Measurements from ENCODE around the gene KRTAP9-1. TPM values are rescaled to one million over a fixed set of nuclear protein-coding genes. Genes with fewer than 3 reads are reported as not detected.
"Not testable (repeated sequence)": the region's sequence is repeated elsewhere in the genome, so short reads cannot be mapped to it uniquely, and the experiment has no call there.

The KRTAP9-1 gene
- total RNA-seq, 2 experiments from 2014 or later, result not detected

GRCh38 chr17:41199421-41200078 lies 9.9 kb downstream of the KRTAP9-1 start:
- no peak overlapping the region for H3K27ac Mint-ChIP-seq
- DNase-seq, result no peak
- H3K4me1 Mint-ChIP-seq, result no peaks in the 10 kb centered on the region
- no peaks in the 10 kb centered on the region for H3K36me3 Mint-ChIP-seq
- ATAC-seq (ENCODE audit: low read depth), result no peak
- H3K27me3 Mint-ChIP-seq, result no peaks in the 10 kb centered on the region
- POLR2A ChIA-PET, result no interaction called here
- H3K9me3 Mint-ChIP-seq, result no peaks in the 10 kb centered on the region
- no peak overlapping the region for H3K4me3 Mint-ChIP-seq

DNA sequence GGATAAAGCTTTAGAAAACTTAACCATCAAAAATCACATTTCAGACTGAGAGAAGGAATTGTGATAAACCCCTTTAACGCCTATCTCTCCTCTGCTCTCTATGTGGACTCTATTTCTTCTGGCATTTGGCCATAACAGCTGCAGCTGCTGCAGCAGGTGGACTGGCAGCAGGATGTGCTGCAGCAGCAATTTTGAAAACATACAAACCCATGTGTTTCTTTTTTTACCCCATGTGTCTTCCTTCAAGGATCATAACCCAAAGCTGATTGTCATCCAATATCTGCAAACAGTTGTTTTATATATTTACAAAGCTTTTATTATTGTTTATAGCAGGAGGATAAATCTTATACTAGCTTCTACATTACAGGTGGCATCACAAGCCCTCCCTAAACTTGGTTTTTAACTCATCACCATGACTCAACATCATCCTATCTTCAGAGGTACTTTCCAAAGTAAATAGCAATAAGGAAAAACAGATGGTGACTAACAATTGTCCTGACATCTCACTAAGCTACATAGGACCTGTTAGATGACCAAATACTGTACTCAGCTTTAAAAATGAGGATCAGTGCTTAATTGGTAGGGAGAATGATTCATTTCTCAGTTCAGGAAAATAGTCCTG lies 22.3 kb downstream of the KRTAP9-1 start:
- DNase-seq, result no peak
- no peak overlapping the region for H3K4me3 Mint-ChIP-seq
- H3K27me3 Mint-ChIP-seq, result peaks cover 10% of the 10 kb centered on the region
- H3K9me3 Mint-ChIP-seq, result peaks cover 1% of the 10 kb centered on the region
- H3K4me1 Mint-ChIP-seq, result no peaks in the 10 kb centered on the region
- POLR2A ChIA-PET, result no interaction called here
- H3K36me3 Mint-ChIP-seq, result no peaks in the 10 kb centered on the region
- no peak overlapping the region for H3K27ac Mint-ChIP-seq
- ATAC-seq (ENCODE audit: low read depth), result no peak

- POLR2A ChIA-PET, result no interaction called here
- peaks cover 10% of the 10 kb centered on the region for H3K27me3 Mint-ChIP-seq
- DNase-seq, result no peak
- no peak for ATAC-seq (ENCODE audit: low read depth)
- H3K27ac Mint-ChIP-seq, result no peak overlapping the region
- no peak overlapping the region for H3K4me3 Mint-ChIP-seq
- no peaks in the 10 kb centered on the region for H3K4me1 Mint-ChIP-seq
- H3K9me3 Mint-ChIP-seq, result peaks cover 1% of the 10 kb centered on the region
- no peaks in the 10 kb centered on the region for H3K36me3 Mint-ChIP-seq
These were observed 23.0 kb downstream of the KRTAP9-1 start for GRCh38 chr17:41212524-41213169.

GRCh38 chr17:41215681-41216080 lies 26.0 kb downstream of the KRTAP9-1 start:
- POLR2A ChIA-PET, result no interaction called here
- Mint-ChIP-seq H3K36me3 (no peaks in the 10 kb centered on the region), H3K27me3 (no peaks in the 10 kb centered on the region), H3K9me3 (peaks cover 6% of the 10 kb centered on the region), H3K4me3 (no peak overlapping the region), H3K4me1 (no peaks in the 10 kb centered on the region), H3K27ac (no peak overlapping the region)
- ATAC-seq (ENCODE audit: low read depth) (no peak), DNase-seq (no peak)

DNA sequence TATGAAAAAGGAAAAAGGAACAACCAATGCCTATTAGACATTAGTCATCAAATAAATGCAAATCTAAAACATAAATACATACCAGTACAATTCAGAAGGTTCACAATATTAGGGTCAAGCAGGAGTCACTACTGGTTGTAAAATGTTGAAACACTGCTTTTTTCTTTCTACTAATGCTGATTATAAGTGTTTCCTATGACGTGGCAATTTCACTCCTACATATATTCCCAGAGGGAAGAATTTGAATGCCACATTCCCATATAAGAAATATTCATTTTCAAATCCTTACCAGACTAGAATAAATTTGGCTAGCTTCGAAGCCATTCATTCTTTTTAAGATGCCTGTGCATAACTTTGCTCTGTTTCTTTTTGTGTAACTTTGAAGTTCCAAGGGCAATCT lies 34.1 kb downstream of the KRTAP9-1 start:
- Mint-ChIP-seq H3K36me3 (no peaks in the 10 kb centered on the region), H3K9me3 (peaks cover 4% of the 10 kb centered on the region), H3K27ac (no peak overlapping the region), H3K4me1 (no peaks in the 10 kb centered on the region), H3K4me3 (no peak overlapping the region), H3K27me3 (peaks cover 4% of the 10 kb centered on the region)
- POLR2A ChIA-PET, result no interaction called here
- no peak for DNase-seq
- ATAC-seq (ENCODE audit: low read depth), result no peak

- Mint-ChIP-seq H3K4me3 (no peak overlapping the region), H3K27me3 (peaks cover 5% of the 10 kb centered on the region), H3K27ac (no peak overlapping the region), H3K36me3 (no peaks in the 10 kb centered on the region), H3K4me1 (no peaks in the 10 kb centered on the region), H3K9me3 (no peaks in the 10 kb centered on the region)
- POLR2A ChIA-PET, result no interaction called here
- DNase-seq (no peak), ATAC-seq (ENCODE audit: low read depth) (no peak)
These were observed 36.4 kb downstream of the KRTAP9-1 start for GRCh38 chr17:41226051-41226450.

DNA sequence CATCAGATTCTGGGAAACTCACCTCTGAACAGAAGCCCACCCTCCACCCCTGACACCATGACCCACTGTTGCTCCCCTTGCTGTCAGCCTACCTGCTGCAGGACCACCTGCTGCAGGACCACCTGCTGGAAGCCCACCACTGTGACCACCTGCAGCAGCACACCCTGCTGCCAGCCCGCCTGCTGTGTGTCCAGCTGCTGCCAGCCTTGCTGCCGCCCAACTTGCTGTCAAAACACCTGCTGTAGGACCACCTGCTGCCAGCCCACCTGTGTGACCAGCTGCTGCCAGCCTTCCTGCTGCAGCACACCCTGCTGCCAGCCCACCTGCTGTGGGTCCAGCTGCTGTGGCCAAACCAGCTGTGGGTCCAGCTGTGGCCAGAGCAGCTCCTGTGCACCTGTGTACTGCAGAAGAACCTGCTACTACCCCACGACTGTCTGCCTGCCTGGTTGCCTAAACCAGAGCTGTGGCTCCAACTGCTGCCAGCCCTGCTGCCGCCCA lies 37.0 kb downstream of the KRTAP9-1 start, which contains the start of gene KRTAP9-2:
Gene KRTAP9-2 (plus strand): TSS at position 51 of the 498 bp plus-strand sequence. CDS start 7 bp downstream, at position 58.
- H3K9me3 Mint-ChIP-seq; POLR2A ChIA-PET; H3K27me3 Mint-ChIP-seq; H3K4me1 Mint-ChIP-seq; H3K4me3 Mint-ChIP-seq; H3K36me3 Mint-ChIP-seq; ATAC-seq (ENCODE audit: low read depth); H3K27ac Mint-ChIP-seq; DNase-seq: not testable (repeated sequence)

- H3K4me3 Mint-ChIP-seq, result no peak overlapping the region
- no peak for ATAC-seq (ENCODE audit: low read depth)
- no peaks in the 10 kb centered on the region for H3K9me3 Mint-ChIP-seq
- H3K36me3 Mint-ChIP-seq, result no peaks in the 10 kb centered on the region
- H3K4me1 Mint-ChIP-seq, result no peaks in the 10 kb centered on the region
- no peak for DNase-seq
- POLR2A ChIA-PET, result no interaction called here
- H3K27me3 Mint-ChIP-seq, result peaks cover 8% of the 10 kb centered on the region
- H3K27ac Mint-ChIP-seq, result no peak overlapping the region
These were observed 40.4 kb downstream of the KRTAP9-1 start for GRCh38 chr17:41230094-41230493.

DNA sequence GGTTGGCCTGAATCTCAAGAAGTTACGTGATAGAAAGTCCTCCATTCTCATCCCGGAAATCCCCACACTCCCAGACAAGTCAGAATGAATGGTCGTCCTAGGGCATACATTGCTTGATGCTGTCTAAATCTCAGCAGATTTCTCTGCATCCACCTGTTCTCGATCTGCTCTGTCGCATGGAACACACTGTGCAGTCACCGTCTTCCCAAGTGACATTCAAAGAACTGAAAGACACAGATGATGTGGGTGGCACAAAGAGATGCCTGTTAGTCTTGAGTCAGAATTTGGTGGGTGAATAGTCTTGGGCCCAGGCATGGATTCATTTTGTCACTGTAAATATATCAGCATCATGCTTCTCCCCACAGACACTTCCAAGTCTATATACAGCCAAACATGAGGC lies 42.0 kb downstream of the KRTAP9-1 start:
- peaks cover 12% of the 10 kb centered on the region for H3K27me3 Mint-ChIP-seq
- H3K36me3 Mint-ChIP-seq, result no peaks in the 10 kb centered on the region
- H3K4me3 Mint-ChIP-seq, result no peak overlapping the region
- H3K27ac Mint-ChIP-seq, result no peak overlapping the region
- POLR2A ChIA-PET, result no interaction called here
- no peak for ATAC-seq (ENCODE audit: low read depth)
- no peak for DNase-seq
- no peaks in the 10 kb centered on the region for H3K4me1 Mint-ChIP-seq
- H3K9me3 Mint-ChIP-seq, result no peaks in the 10 kb centered on the region

DNA sequence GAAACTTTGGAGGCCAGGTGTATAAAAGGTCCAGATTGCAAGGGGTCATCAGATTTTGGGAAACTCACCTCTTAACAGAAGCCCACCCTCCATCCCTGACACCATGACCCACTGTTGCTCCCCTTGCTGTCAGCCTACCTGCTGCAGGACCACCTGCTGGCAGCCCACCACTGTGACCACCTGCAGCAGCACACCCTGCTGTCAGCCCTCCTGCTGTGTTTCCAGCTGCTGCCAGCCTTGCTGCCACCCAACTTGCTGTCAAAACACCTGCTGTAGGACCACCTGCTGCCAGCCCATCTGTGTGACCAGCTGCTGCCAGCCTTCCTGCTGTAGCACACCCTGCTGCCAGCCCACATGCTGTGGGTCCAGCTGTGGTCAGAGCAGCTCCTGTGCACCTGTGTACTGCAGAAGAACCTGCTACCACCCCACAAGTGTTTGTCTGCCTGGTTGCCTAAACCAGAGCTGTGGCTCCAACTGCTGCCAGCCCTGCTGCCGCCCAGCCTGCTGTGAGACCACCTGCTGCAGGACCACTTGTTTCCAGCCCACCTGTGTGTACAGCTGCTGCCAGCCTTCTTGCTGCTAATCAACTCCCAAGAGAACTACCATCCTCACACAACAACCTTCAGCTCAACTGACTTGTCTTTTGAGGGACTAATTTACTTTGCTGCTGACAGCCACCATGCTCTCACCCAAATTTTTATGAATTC lies 42.9 kb downstream of the KRTAP9-1 start, which contains the start of gene KRTAP9-3:
Gene KRTAP9-3 (plus strand): TSS at position 51 of the 707 bp plus-strand sequence. CDS start 53 bp downstream, at position 104.
- H3K36me3 Mint-ChIP-seq; ATAC-seq (ENCODE audit: low read depth); H3K4me1 Mint-ChIP-seq; DNase-seq; H3K4me3 Mint-ChIP-seq; POLR2A ChIA-PET; H3K27ac Mint-ChIP-seq; H3K9me3 Mint-ChIP-seq: not testable (repeated sequence)
- H3K27me3 Mint-ChIP-seq, result peaks cover 12% of the 10 kb centered on the region

GRCh38 chr17:41237116-41237515 lies 47.4 kb downstream of the KRTAP9-1 start:
- ATAC-seq (ENCODE audit: low read depth); H3K4me1 Mint-ChIP-seq; H3K27me3 Mint-ChIP-seq; POLR2A ChIA-PET; H3K4me3 Mint-ChIP-seq; H3K27ac Mint-ChIP-seq; DNase-seq; H3K9me3 Mint-ChIP-seq; H3K36me3 Mint-ChIP-seq: not testable (repeated sequence)

GRCh38 chr17:41237949-41238437 lies 48.3 kb downstream of the KRTAP9-1 start, which contains the start of gene KRTAP9-8:
TSS of gene KRTAP9-8 (plus strand) at chr17:41237999. CDS start at chr17:41238052, 53 bp downstream.
- H3K36me3 Mint-ChIP-seq; H3K27ac Mint-ChIP-seq; ATAC-seq (ENCODE audit: low read depth); H3K9me3 Mint-ChIP-seq; POLR2A ChIA-PET; H3K4me3 Mint-ChIP-seq; H3K4me1 Mint-ChIP-seq; H3K27me3 Mint-ChIP-seq; DNase-seq: not testable (repeated sequence)

Data from activated naive CD8-positive, alpha-beta T cell treated with anti-CD3 and anti-CD28 coated beads, Interleukin-2, amount 10 ng/mL, durations not matched to agents 7 days and 5 days (primary cell).